ENCODE results near the gene CLRN2.
"Not testable (repeated sequence)": the region's sequence is repeated elsewhere in the genome, so short reads cannot be mapped to it uniquely, and the experiment has no call there.

Gene CLRN2

GRCh38 chr4:17545374-17546140 lies 30.6 kb downstream of the CLRN2 start:
- no peak for DNase-seq (ENCODE audit: low spot score)

GRCh38 chr4:17546222-17546621 lies 31.3 kb downstream of the CLRN2 start:
- no peak for DNase-seq (ENCODE audit: low spot score)

DNA sequence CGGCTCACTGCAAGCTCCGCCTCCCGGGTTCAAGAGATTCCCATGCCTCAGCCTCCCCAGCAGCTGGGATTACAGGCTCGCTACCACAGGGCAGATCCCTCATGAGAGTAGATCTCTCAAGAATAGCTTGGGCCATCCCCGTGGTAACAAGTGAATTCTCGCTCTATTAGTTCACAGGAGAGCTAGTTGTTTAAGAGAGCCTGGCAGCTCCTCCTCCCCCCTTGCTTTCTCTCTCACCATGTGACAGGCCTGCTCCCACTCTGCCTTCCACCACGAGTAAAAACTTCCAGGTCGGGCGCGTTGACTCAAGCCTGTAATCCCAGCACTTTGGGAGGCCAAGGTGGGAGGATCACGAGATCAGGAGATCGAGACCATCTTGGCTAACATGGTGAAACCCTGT lies 31.7 kb downstream of the CLRN2 start:
- no peak for DNase-seq (ENCODE audit: low spot score)

DNA sequence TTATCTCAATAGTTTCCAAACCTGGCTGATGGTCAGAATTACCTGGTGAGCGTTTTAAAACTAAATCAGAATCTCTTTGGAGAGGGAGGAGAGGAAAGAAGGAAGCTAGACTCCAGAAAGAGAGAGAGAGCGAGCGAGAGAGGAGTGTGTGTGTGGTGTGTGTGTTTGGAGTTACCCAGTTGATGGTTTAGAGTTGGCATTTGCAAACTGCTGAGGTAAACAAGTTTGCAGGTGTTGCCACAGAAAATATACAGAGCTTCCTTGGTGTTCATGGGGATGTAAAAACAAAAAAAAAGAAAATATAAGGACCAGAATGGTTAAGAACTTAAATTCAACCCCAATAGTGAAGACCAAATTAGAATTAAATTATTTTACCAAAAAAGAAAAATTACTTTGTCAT lies 35.6 kb downstream of the CLRN2 start:
- no peak for DNase-seq (ENCODE audit: low spot score)

DNA sequence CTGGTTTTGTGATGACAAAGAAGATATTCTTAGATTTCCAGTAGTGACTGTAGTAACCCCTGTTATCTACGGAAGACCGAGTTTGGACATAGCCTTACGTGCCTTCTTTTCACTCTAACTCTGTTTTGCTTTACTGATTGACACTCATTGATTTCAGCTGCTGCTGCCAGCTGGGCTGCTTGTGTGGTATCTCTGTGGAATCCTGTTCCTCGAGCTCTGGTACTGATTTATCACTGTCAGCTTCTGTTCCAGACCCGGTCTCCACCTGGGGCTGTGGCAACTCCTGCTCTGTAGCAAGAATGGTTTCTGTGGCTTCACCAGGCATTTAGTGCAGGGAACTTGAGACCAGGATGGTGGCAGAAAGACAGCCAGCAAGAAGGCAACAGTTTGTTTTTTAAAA lies 37.5 kb downstream of the CLRN2 start:
- no peak for DNase-seq (ENCODE audit: low spot score)

DNA sequence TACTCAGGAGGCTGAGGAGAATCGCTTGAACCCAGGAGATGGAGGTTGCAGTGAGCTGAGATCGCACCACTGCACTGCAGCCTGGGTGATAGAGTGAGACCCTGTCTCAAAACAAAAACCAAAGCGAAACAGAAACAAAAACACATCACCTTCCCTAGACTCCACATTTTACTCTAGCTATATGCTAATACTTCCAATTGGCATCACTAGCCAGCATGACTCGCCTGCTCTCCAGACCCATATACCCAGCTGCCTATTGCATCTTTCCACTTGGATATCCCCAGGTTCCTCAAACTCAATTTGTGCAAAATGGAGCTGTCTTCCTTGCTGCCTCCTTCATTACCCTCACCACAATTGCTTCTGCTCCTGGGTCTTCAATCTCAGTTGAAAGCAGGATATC lies 39.6 kb downstream of the CLRN2 start:
- DNase-seq (ENCODE audit: low spot score), result no peak

- no peak for DNase-seq (ENCODE audit: low spot score)
Measured at GRCh38 chr4:17556498-17556897, 41.5 kb downstream of the CLRN2 start.

- DNase-seq (ENCODE audit: low spot score), result no peak
Measured at GRCh38 chr4:17557880-17558279, 42.9 kb downstream of the CLRN2 start.

DNA sequence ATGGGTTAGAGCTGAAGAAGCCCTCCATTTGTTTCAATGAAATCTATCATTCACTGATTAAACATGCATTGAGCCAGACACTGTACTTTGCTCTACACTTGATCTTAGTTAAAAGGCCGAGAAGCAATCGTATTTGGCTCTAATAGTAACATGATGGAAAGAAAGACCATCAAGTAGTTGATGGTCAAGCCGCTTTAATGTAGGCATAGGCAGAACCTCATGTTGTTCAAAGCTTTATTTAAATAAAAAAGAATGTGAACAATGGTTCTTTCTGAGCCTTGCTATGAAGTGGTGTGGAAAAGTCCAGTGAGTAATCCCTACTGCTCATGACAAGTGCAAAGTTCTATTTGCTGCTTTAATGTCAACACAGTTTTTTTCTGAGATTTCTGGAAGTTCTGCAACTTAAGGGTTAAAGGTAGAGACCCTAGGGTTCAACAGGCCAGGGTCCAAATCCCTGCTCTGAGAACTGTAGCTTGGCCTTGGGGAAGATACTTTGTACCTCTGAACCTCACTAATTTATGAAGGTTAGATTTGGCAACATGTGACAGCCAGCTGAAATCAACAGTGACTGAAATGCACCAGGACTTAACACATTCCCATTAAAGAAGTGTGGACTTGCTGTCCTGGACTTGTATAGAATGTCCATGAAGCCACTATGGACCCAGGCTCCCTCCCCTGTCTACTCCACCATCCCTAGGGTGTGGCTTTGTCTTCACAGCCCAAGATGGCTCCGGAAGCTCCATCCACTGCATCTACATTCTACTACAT lies 44.2 kb downstream of the CLRN2 start:
- DNase-seq (ENCODE audit: low spot score), result no peak

DNA sequence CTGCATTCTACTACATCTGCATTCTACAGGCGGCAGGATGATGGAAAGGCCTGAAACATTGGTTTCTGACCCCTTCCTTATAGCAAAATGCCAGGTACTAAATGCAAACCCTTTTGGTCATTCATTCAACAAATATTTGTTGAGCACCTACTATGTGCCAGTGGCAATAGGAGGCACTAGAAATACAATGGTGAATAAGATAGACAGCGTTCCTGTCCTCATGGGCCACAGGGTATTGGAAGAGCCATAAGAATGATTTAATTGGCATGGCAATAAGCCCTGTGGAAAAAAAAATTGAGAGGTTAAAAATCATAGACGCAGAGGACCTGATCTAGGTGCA lies 44.7 kb downstream of the CLRN2 start:
- DNase-seq (ENCODE audit: low spot score), result no peak

DNA sequence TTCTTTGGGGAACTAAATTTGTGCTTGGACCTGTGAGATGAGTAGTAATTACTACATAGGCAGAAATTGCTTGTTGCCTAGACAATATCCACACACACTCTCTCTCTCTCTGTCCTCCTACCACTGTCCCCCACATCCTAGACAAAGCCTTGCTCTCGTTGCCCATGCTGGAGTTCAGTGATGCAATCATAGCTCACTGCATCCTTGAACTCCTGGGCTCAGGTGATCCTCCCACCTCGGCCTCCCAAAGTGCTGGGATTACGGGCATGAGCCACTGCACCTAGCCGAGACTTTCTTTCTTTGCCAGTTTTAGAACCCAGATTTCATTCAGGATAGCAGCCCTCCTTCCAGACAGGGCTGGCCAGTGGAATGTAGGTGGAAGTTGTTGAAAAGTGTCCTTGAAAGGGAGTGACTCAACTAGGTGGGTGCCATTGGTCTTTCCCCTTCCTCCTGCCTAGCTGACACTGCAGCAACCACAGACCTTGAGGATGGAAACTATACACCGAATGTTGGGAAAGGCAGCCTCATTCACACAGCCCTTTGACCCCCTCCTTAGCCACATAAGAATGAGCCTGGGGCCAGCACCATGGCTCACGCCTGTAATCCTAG lies 45.2 kb downstream of the CLRN2 start:
- no peak for DNase-seq (ENCODE audit: low spot score)

DNA sequence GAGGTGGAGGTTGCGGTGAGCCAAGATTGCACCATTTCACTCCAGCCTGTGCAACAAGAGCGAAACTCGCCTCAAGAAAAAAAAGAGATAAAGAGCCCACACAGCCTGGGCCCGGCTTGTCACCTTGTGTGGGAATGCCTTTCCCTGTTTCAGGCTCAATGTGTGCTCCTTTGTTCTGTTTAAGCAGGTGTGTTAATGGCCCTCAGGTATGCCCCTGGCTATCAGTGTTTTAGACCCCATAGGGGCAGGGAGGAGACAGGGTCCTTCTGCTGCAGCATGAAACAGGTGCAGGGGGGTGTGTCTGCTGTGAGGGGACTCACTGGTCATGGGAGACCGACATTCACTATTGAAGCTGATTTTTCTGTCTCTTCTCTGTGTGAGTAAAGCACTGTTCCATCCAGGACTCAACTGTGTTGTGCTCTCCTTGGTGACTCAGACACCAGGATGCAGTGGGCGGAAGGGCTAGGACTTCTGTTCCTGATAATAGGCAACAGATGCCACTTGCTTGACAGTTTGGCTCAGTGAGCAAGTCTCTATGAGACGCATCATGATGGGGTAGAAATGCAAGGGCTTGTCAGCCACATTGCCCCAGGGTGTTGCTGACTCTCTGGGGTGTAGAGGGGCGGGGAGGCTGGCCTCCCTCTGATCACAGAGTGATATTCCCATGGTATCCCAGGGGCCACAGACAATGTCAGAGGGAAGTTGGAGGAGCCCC lies 46.4 kb downstream of the CLRN2 start:
- no peak for DNase-seq (ENCODE audit: low spot score)

GRCh38 chr4:17562157-17562556 lies 47.2 kb downstream of the CLRN2 start:
- DNase-seq (ENCODE audit: low spot score), result no peak

DNA sequence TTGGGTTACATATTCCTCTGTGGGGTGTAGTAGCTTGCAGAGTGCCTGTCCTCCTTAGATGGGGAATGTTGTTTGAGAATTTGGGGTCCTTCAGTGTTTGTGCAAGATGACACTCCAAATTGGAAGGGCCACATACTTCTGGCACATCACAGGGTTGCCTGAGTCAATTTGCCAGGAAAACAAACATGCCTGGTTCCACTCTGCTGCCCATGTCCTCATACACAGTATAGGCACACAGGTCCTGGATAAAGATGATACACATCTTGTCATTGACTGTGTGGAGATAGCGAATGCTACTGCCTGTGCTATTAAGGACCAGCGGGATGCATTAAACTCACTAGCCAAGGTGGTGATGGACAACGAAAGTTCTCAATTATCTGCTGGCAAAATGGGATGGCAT lies 50.9 kb downstream of the CLRN2 start:
- DNase-seq (ENCODE audit: low spot score), result no peak

DNA sequence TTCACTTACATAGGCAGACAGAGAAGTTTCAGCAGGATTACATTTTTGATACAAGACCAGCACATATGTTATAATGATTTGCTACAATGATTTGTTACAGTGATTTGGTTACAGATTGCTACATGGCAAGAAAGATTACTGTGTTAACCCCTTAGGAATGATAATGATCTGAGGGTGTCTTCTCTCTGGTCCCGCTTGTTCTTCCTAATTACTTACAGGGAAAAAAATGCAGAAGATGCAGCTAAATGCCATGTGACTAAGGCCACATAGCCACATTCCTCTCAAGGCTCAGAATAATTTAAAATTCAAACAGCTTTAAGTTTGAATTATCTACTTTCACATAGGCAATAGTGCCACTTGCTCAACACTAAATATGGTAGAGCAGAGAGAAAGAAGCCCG lies 52.3 kb downstream of the CLRN2 start:
- no peak for DNase-seq (ENCODE audit: low spot score)

DNA sequence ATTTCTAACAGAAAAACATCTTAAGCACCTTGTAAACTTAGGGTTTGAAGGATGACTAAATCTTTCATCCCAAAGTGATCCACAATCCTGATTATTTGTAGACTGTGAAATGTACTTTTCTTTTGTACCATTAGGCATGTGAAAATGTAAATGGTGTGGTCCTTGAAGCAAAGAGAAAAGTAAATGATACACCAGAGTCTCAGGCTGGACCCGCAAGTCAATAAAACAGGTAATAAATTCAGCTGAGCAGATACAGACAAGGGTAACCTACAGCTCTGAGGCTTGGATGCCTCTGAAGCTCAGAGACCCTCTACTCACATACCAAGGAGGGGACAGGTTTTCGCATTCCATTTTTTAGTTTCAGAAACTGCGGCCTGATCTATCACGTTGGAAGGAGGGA lies 59.2 kb downstream of the CLRN2 start:
- no peak for DNase-seq (ENCODE audit: low spot score)

DNA sequence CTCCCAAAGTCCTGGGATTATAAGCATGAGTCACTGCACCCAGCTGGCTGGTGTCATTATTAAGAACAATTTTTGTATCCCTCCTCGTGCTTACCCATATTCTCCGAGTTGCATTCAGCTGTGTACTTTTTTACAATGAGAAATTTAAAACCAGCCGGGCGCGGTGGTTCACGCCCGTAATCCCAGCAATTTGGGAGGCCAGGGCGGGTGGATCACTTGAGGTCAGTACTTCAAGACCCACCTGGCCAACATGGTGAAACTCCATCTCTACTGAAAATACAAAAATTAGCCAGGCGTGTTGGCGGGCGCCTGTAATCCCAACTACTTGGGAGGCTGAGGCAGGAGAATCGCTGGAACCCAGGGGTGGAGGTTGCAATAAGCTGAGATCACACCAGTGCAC lies 60.2 kb downstream of the CLRN2 start:
- DNase-seq (ENCODE audit: low spot score), result not testable (repeated sequence)

Data from CD4-positive, alpha-beta T cell treated with Interleukin-6 at 100 ng/mL for 8 hours (primary cell).